Fibroblast of lung (primary cell): ENCODE measurements around the gene ATP2B2. TPM values are rescaled to one million over a fixed set of nuclear protein-coding genes. Genes with fewer than 3 reads are reported as not detected.

Experiments
- DNase-seq, 2 donors: peaks; one replicate each; pipeline versions ENCODE4 v3.0.0 to v3.0.0-alpha.2; 2010; ENCODE audit warnings: low read depth in 2 of 2
- H2AFZ ChIP-seq: 2 replicates; pipeline ENCODE4 v1.5.1; 2012; ENCODE audit warnings: low read length, control low read depth, inconsistent platforms
- H3K27ac ChIP-seq: 2 replicates; pipeline ENCODE4 v1.5.1; 2011; ENCODE audit warnings: low read length, control low read depth; ENCODE audit not compliant: insufficient read depth
- H3K27me3 ChIP-seq: 2 replicates; pipeline ENCODE4 v1.5.1; 2011; ENCODE audit warnings: mild to moderate bottlenecking, low read length; ENCODE audit not compliant: control insufficient read depth, insufficient read depth
- H3K36me3 ChIP-seq: 2 replicates; pipeline ENCODE4 v1.5.1; 2011; ENCODE audit warnings: low read length; ENCODE audit not compliant: control insufficient read depth, insufficient read depth
- H3K4me1 ChIP-seq: 2 replicates; pipeline ENCODE4 v1.5.1; 2011; ENCODE audit warnings: low read length; ENCODE audit not compliant: control insufficient read depth, insufficient read depth; ENCODE audit errors: extremely low read depth
- H3K4me2 ChIP-seq: 2 replicates; pipeline ENCODE4 v1.5.1; 2011; ENCODE audit warnings: low read length, control low read depth; ENCODE audit not compliant: insufficient read depth; ENCODE audit errors: extremely low read depth
- H3K4me3 ChIP-seq, 4 experiments: fragments of 200-600 bp in 1 of 4; sonication (generic) in 1 of 4; replicated peaks in 1 of 4; 2 replicates each; pipeline ENCODE4 v1.5.1; 2011 to 2016; ENCODE audit warnings: low read length in 4 of 4, low read depth in 3 of 4, mild to moderate bottlenecking in 3 of 4, control low read depth in 2 of 4, inconsistent platforms in 1 of 4, mixed read lengths in 1 of 4; ENCODE audit not compliant: insufficient read depth in 1 of 4; ENCODE audit errors: control extremely low read depth in 1 of 4
- H3K79me2 ChIP-seq: 2 replicates; pipeline ENCODE4 v1.5.1; 2012; ENCODE audit warnings: mild to moderate bottlenecking, low read length, inconsistent platforms; ENCODE audit not compliant: control insufficient read depth, insufficient read depth
- H3K9ac ChIP-seq: 2 replicates; pipeline ENCODE4 v1.5.1; 2011; ENCODE audit warnings: mild to moderate bottlenecking, low read length, control low read depth; ENCODE audit not compliant: insufficient read depth
- H3K9me3 ChIP-seq: 2 replicates; pipeline ENCODE4 v1.5.1; 2012; ENCODE audit warnings: low read depth, low read length; ENCODE audit not compliant: control insufficient read depth, insufficient read depth
- H4K20me1 ChIP-seq: 2 replicates; pipeline ENCODE4 v1.5.1; 2011; ENCODE audit warnings: low read length; ENCODE audit not compliant: control insufficient read depth, insufficient read depth; ENCODE audit errors: extremely low read depth
- CTCF ChIP-seq, 2 donors: IDR thresholded peaks in 1 of 2; conservative IDR thresholded peaks in 1 of 2; 1 replicate in 1 of 2; 2 replicates in 1 of 2; pipeline ENCODE4 v1.5.1; 2011 to 2012; ENCODE audit warnings: low read length in 2 of 2, control low read depth in 1 of 2, inconsistent platforms in 1 of 2, low read depth in 1 of 2, mild to moderate bottlenecking in 1 of 2
- EZH2 ChIP-seq: IDR thresholded peaks from 2 replicates; pipeline ENCODE4 v1.5.1; 2012; ENCODE audit warnings: low read length, control low read depth, mild to moderate bottlenecking; ENCODE audit errors: missing control alignments
- polyA plus RNA-seq, 2 donors: library from polyadenylated mRNA; depleted of rRNA in 1 of 2; stranded (reverse) in 1 of 2; unstranded in 1 of 2; fragments of >200 nt; gene quantifications; 2 replicates each; pipeline ENCODE4 v1.2.1, GENCODE V29; 2011 to 2012; ENCODE audit warnings: missing spikeins in 1 of 2
- total RNA-seq: library from RNA; depleted of rRNA; stranded (reverse); fragments of >200 nt; gene quantifications from 2 replicates; pipeline ENCODE4 v1.2.1, GENCODE V29; 2014

The ATP2B2 gene
- total and polyA plus RNA-seq, 2 donors (not counting 1 experiment from before 2014, with no cell fraction given), result not detected

DNA sequence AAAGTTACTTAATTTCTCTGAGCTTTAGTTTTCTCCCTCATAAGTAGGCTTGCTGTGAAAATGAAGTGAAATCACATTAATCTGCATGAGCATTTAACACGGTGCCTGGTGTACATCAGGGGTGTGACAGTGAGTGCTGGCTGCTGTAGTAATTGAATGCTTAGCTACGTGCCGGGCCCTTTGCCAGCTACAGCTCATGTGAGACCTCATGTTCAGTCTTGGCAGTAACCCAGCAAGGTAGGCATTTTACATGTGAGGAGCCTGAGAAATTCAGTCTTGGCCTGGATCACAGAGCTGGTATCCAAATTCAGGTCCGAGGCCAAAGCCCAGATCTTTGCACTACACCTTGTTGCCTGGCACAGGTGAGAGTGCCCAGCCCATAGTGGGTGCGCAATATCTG lies 221.7 kb downstream of the ATP2B2 start:
- Histone ChIP-seq H3K79me2 (no peaks in the 10 kb centered on the region), H3K9ac (no peak overlapping the region), H3K9me3 (no peaks in the 10 kb centered on the region), H4K20me1 (no peaks in the 10 kb centered on the region), H3K36me3 (peaks cover 7% of the 10 kb centered on the region), H3K27ac (no peak overlapping the region), H2AFZ (no peak overlapping the region), H3K4me2 (no peak overlapping the region), H3K27me3 (no peaks in the 10 kb centered on the region), H3K4me3 (no peak overlapping the region), H3K4me1 (no peaks in the 10 kb centered on the region)
- no peak for TF ChIP-seq EZH2
- TF ChIP-seq CTCF (conservative IDR thresholded peaks at IDR 0.05 in 1 of 2, IDR thresholded peaks at IDR 0.05 in 1 of 2; ENCODE audit: low read depth in 1 of 2, low read length in 2 of 2), result no peak
- DNase-seq, result no peak

DNA sequence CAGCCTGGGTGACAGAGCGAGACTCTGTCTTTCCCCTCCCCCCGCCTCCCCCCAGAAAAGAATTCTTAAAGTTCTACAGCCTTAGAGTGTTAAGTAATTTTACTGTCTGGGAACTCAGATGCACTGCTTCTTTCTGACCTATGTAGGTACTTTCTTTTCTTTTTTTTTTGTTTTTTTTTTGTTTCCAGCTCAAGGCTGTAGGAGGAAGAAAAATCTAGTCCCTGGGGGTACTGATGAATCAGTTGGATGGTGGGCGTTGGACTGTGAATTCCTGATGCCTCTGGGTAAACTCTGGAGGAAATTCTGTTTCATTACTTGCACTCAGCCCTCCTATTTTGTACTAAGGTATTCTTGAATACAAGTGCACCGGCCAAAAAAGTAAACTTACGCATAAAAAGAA lies 223.4 kb downstream of the ATP2B2 start:
- Histone ChIP-seq H3K9ac (no peak overlapping the region), H3K27ac (no peak overlapping the region)

GRCh38 chr3:10280571-10280970 lies 224.8 kb downstream of the ATP2B2 start:
- Histone ChIP-seq H3K79me2 (peaks cover 3% of the 10 kb centered on the region), H3K9ac (no peak overlapping the region), H2AFZ (no peak overlapping the region), H3K4me3 (no peak overlapping the region), H3K36me3 (peaks cover 12% of the 10 kb centered on the region), H3K4me2 (no peak overlapping the region), H3K27ac (no peak overlapping the region), H3K4me1 (no peaks in the 10 kb centered on the region), H3K9me3 (no peaks in the 10 kb centered on the region), H4K20me1 (no peaks in the 10 kb centered on the region), H3K27me3 (no peaks in the 10 kb centered on the region)
- no peak for DNase-seq
- no peak for TF ChIP-seq CTCF (conservative IDR thresholded peaks at IDR 0.05 in 1 of 2, IDR thresholded peaks at IDR 0.05 in 1 of 2; ENCODE audit: low read depth in 1 of 2, low read length in 2 of 2)
- TF ChIP-seq EZH2, result no peak

More for the DNA sequence above, 223.4 kb downstream of the ATP2B2 start:
- no peak overlapping the region for H2AFZ ChIP-seq
- peak in 1 of 2 donors; percentile 66 for DNase-seq
- H3K79me2 ChIP-seq, result no peaks in the 10 kb centered on the region
- no peaks in the 10 kb centered on the region for H3K4me1 ChIP-seq
- no peak overlapping the region for H3K4me2 ChIP-seq
- TF ChIP-seq CTCF (conservative IDR thresholded peaks at IDR 0.05 in 1 of 2, IDR thresholded peaks at IDR 0.05 in 1 of 2; ENCODE audit: low read depth in 1 of 2, low read length in 2 of 2), result no peak
- no peak for TF ChIP-seq EZH2
- no peak overlapping the region for H3K4me3 ChIP-seq
- H4K20me1 ChIP-seq, result no peaks in the 10 kb centered on the region
- no peaks in the 10 kb centered on the region for H3K9me3 ChIP-seq
- H3K36me3 ChIP-seq, result peaks cover 12% of the 10 kb centered on the region
- no peaks in the 10 kb centered on the region for H3K27me3 ChIP-seq
